Astrocyte (in vitro differentiated cells and primary cell): ENCODE data around the gene ZNF83.

Experiments used
- EZH2 ChIP-seq: IDR thresholded peaks from 2 replicates; pipeline ENCODE4 v1.6.1; 2012; ENCODE audit warnings: mild to moderate bottlenecking, low read length, inconsistent platforms; ENCODE audit not compliant: insufficient read depth
- TF ChIP-seq, protein P1 (sequence below): IDR thresholded peaks from 2 replicates; pipeline ENCODE4 v1.5.1; 2011; ENCODE audit warnings: low read depth, mild to moderate bottlenecking, inconsistent platforms, low read length, moderate library complexity; ENCODE audit not compliant: insufficient read depth

GRCh38 chr19:52638601-52639000, 446 bp upstream of the ZNF83 start:
- TF ChIP-seq, protein P1, sequence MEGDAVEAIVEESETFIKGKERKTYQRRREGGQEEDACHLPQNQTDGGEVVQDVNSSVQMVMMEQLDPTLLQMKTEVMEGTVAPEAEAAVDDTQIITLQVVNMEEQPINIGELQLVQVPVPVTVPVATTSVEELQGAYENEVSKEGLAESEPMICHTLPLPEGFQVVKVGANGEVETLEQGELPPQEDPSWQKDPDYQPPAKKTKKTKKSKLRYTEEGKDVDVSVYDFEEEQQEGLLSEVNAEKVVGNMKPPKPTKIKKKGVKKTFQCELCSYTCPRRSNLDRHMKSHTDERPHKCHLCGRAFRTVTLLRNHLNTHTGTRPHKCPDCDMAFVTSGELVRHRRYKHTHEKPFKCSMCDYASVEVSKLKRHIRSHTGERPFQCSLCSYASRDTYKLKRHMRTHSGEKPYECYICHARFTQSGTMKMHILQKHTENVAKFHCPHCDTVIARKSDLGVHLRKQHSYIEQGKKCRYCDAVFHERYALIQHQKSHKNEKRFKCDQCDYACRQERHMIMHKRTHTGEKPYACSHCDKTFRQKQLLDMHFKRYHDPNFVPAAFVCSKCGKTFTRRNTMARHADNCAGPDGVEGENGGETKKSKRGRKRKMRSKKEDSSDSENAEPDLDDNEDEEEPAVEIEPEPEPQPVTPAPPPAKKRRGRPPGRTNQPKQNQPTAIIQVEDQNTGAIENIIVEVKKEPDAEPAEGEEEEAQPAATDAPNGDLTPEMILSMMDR = no peak
- no peak for TF ChIP-seq EZH2
